Measurements from ENCODE around the gene RAPGEF5.

The RAPGEF5 gene

DNA sequence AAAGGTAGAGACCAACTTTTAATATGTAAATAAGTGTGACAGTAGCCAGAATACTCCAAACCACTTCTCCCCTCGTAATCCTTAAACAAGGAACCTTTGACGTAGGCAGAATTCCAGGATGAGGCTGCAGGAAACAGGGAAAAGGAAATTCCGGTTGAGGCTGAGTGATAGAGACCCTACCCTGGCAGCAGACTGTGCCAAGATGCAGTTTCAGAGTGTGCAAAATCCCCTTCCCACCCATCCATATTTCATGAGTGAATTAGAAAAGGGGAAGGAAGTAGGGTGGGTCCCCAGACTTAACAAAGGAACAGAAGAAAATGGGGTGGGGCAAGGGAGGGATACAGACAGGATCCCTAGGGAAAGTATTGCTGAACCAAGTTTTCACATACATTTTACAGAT lies 143.0 kb downstream of the RAPGEF5 start:
- DNase-seq: no peak

- no peak for DNase-seq
Observed at GRCh38 chr7:22213081-22213480, 143.9 kb downstream of the RAPGEF5 start.

DNA sequence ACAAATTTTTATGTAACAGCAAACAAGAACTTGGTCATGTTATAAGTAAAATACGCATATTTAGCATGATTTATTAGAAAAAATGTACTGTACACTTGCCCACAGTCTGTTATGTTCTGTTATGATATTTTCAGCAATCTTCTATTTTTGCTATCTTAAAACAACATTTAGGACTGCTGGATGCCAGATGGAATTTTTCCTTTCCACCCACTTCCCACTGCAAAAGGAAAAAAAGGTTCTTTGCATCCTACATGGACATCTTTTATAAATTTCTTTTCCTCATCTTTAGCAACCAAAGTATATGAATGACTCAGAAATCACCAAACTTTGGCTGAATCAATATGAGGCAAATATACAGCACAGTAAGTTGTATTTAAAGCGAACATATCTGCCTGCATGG lies 146.0 kb downstream of the RAPGEF5 start:
- DNase-seq: no peak

DNA sequence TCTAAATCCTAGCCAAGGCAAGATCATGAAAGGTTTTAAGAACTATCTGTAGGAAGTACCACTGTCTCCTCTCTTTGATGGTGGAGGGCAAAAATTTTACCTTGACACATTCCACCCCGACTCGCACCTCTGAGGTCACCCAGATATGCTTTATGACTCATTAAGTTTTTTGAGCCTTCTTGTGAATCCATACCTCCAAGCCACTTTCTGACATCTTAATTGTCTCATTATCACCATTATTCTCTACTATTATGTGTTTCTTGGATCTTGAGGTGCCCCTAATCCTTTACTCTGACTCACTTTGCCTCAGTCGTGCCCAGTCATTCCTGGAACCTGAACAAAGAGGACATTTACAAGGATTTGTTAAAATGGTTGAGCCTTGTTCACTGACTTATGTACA lies 146.6 kb downstream of the RAPGEF5 start:
- no peak for DNase-seq

DNA sequence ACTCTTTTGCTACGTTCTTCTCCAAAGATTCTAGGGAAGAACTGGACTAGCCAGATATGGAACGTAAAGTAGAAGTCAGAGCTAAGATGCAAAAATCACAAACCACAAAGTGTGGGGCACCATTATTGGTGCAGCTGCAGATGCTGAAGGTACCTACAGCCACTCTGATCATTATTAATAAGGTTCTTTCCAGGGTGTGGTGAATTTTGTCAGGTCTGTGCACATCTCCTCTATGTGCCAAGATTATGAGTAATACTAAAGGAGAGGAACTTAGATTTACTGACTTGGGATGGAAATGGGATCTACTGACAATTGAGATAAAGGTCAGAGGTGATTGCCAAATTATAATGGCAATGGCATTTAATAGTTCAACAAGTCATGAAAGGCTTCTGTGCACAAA lies 148.2 kb downstream of the RAPGEF5 start:
- no peak for DNase-seq

DNA sequence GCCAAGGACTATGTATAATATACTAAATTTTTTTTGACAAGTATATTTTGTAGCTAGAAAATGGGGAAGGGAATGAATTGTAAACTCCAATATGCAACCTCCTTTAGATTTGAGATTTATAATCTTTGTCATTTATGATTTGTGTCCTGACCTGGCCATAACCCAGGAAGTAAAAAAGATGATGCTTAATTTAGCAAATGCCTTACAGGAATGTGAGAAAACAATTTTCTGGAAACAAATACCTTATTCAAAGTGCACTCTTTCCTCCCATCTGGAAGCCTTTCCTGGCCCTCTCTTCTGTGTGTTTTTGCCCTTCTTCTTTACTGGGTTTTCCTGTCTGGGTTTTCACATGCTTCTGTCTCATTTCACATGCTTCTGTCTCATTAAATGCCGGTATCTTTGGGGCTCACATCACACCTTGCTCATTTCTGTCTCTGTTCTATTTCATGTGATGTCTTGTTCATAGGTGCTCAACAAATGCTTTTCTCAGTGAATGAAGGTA lies 149.2 kb downstream of the RAPGEF5 start:
- no peak for DNase-seq

GRCh38 chr7:22205631-22206030 lies 151.3 kb downstream of the RAPGEF5 start:
- no peak for DNase-seq

- no peak for DNase-seq
Observed at GRCh38 chr7:22204312-22204711, 152.6 kb downstream of the RAPGEF5 start.

DNA sequence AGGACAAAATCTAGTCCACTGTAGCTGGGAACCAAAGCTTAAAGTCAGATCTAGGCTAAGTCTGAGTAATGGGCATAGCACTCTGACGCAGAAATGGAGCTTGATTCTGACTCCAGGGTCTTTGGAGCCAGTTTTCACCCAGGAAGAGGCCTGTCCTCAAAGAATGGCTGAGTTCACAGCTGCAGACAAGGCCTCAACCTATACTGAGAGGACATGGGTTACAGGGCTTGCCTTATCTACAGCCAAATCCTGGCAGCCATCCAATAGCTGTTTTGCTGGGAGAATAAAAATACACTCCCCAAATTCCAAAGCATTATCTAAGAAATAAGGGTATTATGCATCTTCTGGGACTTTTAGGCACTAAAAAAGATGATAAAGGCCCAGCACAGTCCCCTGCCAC lies 154.8 kb downstream of the RAPGEF5 start:
- no peak for DNase-seq

GRCh38 chr7:22201186-22201880 lies 155.6 kb downstream of the RAPGEF5 start:
- no peak for DNase-seq

- DNase-seq: no peak
Observed at GRCh38 chr7:22200777-22201176, 156.2 kb downstream of the RAPGEF5 start.

DNA sequence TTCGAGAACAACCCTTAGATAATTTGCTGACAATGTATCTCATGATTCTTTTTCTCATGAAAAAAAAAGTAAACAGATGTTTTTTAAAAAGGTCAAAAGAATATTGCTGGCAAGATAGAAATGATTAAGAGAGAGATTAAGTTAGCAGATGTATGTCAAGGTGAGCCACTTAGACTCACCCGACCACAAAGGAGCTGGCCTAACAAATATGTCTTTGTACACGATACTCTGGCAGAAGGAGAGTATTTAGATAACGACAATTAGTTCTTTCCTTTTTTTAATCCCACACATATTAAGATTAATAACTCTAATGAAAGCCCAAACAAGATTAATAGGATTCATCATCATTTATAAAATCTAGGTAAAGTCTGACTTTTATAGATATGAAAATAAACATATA lies 156.7 kb downstream of the RAPGEF5 start:
- no peak for DNase-seq

- no peak for DNase-seq
Observed at GRCh38 chr7:22197376-22197775, 159.6 kb downstream of the RAPGEF5 start.

DNA sequence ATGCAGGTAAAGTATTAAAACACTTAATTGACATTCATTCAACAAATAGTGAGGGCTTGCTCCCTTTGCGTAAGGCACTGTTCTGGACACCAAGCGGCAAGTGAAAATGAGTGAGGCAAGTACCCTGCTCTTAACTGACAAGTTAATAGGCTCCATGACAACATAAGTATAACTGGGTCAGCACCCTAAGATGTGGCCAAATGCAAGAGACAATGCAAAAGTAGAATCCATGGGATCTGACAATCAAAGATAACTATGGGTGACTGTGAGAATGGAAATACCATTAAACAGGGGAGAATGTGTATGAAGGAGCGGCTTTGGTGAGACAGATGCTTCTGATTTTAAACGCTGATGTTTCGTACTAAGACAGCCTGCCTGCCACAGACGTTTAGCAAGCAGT lies 160.5 kb downstream of the RAPGEF5 start:
- DNase-seq: no peak

DNA sequence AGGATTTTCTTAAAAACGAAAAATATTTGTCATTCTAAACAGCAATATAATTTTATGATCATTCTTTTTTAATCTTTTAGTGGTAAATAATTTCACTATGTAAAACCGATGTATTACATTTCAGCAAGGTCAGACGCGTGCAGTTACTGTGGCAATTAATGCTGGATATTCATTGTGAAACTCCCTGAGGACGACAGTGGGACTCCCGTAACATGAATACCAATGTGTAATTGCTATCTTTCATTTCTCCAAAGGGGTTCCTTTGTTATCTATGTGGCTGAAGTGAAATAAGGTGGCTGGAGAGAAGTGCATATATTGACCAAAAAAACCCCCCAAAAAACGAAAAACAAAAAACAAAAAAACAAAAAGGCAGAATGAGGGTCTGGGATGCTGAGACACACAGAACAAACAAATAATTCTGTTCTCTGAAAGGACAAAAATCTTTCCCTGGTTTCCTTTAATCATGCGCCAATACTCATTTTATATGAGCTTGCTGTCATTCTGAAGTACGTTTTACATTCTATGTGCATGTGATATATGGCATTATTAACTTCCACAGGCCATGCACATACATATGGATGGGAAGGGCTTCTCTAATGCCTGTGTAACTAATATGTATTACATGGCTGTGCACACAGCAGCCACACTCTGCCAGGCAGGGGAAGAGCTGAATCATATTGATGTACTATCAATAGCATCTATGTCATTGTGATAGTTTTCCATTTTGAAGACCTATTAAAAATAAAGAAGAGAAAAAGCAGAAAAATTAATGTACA lies 161.4 kb downstream of the RAPGEF5 start:
- DNase-seq: no peak

DNA sequence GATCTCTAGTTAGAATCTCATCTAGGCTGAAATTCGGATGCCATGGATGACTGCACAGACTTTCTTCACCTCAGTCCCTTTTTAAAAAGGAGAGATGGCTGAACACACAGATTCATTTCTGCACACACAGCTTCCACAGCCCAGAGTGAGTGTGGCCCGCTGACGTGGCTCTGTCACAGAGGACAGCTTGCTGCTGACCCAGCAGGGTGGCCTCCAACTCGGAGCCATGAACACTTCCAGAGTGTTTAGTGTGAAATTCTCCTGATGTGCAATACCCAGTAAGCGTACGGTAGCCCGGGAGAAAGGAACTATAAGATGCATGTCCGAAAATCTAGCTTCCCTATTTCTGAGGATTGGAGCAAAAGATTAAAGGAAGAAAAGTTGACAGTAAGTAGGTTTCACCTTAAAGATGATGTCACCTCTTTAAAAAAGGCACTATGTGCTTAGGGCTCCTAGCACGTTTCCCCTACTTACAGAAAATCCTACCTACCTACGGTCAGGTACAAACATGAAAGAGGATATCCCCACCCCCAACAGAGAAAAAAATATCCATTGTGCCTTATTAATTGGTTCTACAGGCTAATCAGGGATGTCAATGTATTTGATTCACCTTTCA lies 162.2 kb downstream of the RAPGEF5 start:
- DNase-seq: no peak

DNA sequence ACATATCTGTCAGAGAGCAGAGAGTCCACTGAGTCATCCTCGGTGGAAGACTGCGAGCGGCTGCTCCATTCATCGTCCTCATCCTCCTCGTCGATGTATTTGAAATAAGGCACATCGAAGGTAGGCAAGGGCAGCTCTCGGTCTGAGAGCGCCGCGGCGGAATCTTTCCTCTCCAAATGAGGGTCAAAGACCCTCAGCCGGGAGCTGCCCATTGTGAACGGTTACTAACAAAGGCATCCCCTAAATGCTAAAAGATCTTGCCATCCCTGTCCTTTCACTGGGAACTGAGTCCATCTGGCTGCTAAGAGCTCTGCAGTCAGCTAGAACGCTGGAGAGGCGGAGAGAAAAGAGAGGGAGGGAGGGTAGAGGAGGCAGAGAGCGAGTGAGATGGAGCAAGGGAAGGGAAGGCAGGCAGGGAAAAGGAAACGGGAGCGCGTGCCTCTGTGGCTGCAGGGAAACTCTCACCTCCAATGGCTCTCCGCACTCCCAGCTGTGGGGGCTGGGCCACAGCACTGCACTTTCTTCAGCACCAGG lies 163.4 kb downstream of the RAPGEF5 start:
- no peak for DNase-seq

DNA sequence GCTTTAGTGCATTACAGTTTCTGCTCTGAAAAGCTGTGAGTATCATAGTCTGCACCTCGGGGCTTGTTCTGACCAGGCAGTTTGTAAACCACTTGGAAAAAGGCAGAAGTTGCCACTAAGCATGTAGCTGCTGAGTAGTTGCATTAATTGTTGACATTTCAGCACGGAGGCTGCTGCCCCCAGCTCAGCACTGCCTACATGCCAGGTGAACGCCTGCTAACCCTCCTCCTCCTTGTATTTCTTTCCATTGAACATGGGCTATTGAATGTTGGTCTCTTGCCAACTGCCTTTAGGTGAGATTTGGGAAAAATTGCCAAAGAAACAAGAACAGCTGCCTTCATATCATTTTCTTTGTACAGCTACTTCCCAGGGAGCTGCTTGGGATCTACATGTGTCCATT lies 164.2 kb downstream of the RAPGEF5 start:
- DNase-seq: no peak

DNA sequence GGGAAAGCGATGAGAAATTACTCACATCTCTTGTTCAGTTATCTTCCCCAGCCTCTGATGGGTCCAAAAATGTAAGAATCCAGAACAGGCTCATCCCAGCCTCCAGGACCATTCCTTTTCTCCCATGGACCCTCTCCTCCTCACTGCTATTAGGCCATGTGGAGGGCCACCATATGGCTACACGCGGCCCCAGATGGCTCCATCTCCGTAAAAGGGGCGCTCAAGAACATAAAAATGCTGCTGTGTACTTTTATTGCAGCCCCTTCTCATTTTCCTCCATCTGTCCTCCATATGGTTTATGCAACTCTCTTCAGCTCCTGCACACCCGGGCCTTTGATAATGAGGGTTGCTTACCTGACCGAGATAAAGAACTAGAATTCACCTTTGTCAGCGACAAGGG lies 166.2 kb downstream of the RAPGEF5 start:
- no peak for DNase-seq

DNA sequence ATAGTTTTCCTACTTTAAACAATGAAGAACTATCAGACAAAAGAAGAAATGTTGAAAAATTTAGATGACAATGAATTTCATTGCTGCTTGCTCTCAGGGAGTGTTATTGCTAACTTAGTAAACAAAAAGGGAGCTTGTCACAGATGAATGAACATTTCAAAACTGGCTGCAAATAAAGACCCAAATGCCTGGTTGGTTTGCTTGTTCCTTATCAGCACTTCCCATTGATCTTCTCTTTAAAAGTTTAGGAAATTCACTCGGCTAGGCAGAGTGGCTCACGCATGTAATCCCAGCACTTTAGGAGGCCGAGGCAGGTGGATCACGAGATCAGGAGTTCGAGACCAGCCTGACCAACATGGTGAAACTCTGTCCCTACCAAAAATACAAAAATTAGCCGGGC lies 167.2 kb downstream of the RAPGEF5 start:
- DNase-seq: no peak

DNA sequence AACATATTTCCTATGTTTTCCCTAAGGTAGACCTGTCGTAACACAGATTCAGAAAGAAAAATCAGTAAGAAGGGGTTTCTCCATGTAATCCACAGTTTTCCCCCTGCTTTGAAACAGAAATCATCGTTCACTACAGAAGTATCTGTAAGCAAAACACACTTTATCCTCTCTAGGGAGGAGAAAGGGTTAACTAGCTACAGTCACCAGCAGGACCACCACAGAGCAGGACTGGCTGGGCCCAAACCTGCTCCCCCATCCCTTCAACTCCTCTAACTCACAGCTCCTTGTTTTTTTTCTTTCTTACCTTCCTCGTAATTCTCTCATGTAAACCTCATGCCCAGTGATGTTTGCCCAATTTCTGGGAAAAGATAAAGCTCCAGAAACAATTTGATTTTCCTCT lies 167.7 kb downstream of the RAPGEF5 start:
- no peak for DNase-seq

GRCh38 chr7:22187691-22188348 lies 169.1 kb downstream of the RAPGEF5 start:
- no peak for DNase-seq

GRCh38 chr7:22185559-22185958 lies 171.4 kb downstream of the RAPGEF5 start:
- DNase-seq: no peak

All from amniotic stem cell (primary cell).